ENCODE data around the gene XPC.
A peak's percentile ranks its signal among the peaks of the same experiment; 100 is the strongest.
"Not testable (repeated sequence)": the region's sequence is repeated elsewhere in the genome, so short reads cannot be mapped to it uniquely, and the experiment has no call there.

The XPC gene

GRCh38 chr3:14124223-14124614 is 54.2 kb downstream of the XPC start:
- peak; percentile 54 to 96 (median 70) for DNase-seq
- intact Hi-C loops (cut with DNase I), result loop anchor here (2.0 kb wide), 1 partner anchor 229 kb away; no protein-coding TSS in a partner anchor

- peak in 1 of 10 donors; percentile 74 for DNase-seq
- intact Hi-C loops (cut with DNase I), result loop anchor here (2.0 kb wide), 1 partner anchor 229 kb away; no protein-coding TSS in a partner anchor
Measured at GRCh38 chr3:14123308-14124222, 54.8 kb downstream of the XPC start.

GRCh38 chr3:14122301-14122700 is 56.1 kb downstream of the XPC start:
- intact Hi-C loops (cut with DNase I), result no loop called here
- DNase-seq, result no peak

GRCh38 chr3:14121859-14122258 is 56.5 kb downstream of the XPC start:
- intact Hi-C loops (cut with DNase I), result no loop called here
- no peak for DNase-seq

GRCh38 chr3:14120921-14121448 is 57.4 kb downstream of the XPC start:
- intact Hi-C loops (cut with DNase I); DNase-seq: not testable (repeated sequence)

- intact Hi-C loops (cut with DNase I), result no loop called here
- DNase-seq, result no peak
Measured at GRCh38 chr3:14120111-14120920, 58.1 kb downstream of the XPC start.

- DNase-seq, result no peak
- intact Hi-C loops (cut with DNase I), result loop anchor here (10.0 kb wide), 1 partner anchor 465 kb away; no protein-coding TSS in a partner anchor
Measured at GRCh38 chr3:14119651-14120050, 58.8 kb downstream of the XPC start.

GRCh38 chr3:14118400-14119381 is 59.7 kb downstream of the XPC start:
- DNase-seq, result peak in 1 of 10 donors; percentile 34
- intact Hi-C loops (cut with DNase I), result loop anchor here (10.0 kb wide), 1 partner anchor 464 kb away; no protein-coding TSS in a partner anchor

- intact Hi-C loops (cut with DNase I), result loop anchor here (10.0 kb wide), 1 partner anchor 463 kb away; no protein-coding TSS in a partner anchor
- DNase-seq, result peak in 1 of 10 donors; percentile 48
Measured at GRCh38 chr3:14117468-14118399, 60.7 kb downstream of the XPC start.

GRCh38 chr3:14113965-14114635 is 64.3 kb downstream of the XPC start:
- intact Hi-C loops (cut with DNase I), result loop anchor here (10.0 kb wide), 1 partner anchor 459 kb away; no protein-coding TSS in a partner anchor
- no peak for DNase-seq

GRCh38 chr3:14110699-14111098 is 67.7 kb downstream of the XPC start:
- no peak for DNase-seq
- intact Hi-C loops (cut with DNase I), result loop anchor here (10.0 kb wide), 1 partner anchor 456 kb away; no protein-coding TSS in a partner anchor

- intact Hi-C loops (cut with DNase I), result loop anchor here (10.0 kb wide), 1 partner anchor 455 kb away; no protein-coding TSS in a partner anchor
- not testable (repeated sequence) for DNase-seq
Measured at GRCh38 chr3:14109821-14110220, 68.6 kb downstream of the XPC start.

GRCh38 chr3:14097616-14098391 is 80.6 kb downstream of the XPC start:
- intact Hi-C loops (cut with DNase I), result no loop called here
- no peak for DNase-seq

GRCh38 chr3:14096742-14097141 is 81.7 kb downstream of the XPC start:
- intact Hi-C loops (cut with DNase I), result no loop called here

More at GRCh38 chr3:14096742-14097141, 81.7 kb downstream of the XPC start:
- no peak for DNase-seq

All from posterior cingulate gyrus (tissue), 11 donors.